HG03066 (cell line): ENCODE data around the gene TWIST1.

ENCODE experiments used
- ATAC-seq: cut with Tn5 transposase; IDR thresholded peaks from one replicate; pipeline ENCODE4 v1.9.1; 2021; ENCODE audit warnings: low read depth; ENCODE audit not compliant: unreplicated experiment

The TWIST1 gene

DNA sequence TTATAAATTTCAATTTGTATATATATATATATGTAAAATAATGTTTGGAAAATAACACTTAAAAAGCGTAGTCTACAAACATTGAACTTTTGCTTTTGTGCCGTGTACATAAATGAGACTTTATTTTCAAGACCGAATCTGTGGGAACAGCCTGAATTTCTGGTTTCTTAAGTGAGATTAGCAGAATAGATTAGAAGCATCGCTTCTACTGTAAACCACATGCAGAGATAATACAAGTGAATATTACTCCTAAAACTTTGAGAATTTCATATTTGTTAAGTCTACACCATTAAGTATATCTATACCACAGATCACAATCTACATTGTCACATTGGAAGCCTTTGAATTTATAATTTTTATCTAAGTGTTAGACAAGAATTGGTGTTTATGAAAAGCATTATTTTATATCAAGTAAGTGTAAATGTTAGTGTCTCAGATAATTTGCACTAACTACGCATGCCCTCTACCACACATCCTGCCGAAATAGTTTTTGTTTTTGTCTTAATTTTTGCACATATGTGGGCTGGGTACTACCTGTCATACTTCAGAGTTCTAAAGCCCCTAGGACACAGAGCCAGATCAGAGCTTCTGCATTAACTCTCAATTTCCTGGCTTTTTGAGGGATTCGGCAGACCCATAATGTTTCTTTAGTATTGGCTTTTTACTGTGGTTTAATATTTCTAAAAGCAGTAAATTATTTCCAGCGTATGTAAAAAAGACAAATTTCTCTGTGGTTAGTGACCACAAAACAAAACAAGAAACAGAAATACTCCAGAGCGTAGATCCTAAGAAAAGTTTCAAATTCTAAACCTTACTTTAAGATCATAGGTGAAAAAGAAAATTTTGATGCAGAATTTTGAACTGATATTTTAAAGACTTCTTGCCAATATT is 20.0 kb downstream of the TWIST1 start:
- ATAC-seq = no peak

DNA sequence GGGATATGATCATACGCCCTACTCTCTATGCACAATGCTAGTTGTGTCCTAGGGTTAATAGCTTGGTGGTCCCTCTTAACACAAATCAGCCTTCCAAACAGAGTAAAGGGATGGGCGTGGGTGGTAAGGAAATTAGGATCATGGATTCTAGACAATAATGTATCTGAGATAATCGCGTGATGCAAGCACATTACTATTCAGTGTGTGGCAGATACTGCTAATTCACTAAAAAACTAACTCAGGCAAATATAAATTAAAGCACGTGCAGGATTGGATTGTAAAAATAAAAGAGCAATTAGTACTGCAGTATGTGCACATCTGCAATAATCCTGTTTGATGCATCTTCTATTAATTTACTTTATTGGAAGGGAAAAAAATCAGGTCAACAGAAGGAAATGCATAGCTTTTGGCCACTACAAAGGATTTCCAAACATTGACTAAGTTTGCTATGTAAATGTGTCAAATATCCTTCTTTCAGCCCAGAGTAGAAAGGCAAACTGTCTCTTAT is 22.0 kb downstream of the TWIST1 start:
- no peak for ATAC-seq

DNA sequence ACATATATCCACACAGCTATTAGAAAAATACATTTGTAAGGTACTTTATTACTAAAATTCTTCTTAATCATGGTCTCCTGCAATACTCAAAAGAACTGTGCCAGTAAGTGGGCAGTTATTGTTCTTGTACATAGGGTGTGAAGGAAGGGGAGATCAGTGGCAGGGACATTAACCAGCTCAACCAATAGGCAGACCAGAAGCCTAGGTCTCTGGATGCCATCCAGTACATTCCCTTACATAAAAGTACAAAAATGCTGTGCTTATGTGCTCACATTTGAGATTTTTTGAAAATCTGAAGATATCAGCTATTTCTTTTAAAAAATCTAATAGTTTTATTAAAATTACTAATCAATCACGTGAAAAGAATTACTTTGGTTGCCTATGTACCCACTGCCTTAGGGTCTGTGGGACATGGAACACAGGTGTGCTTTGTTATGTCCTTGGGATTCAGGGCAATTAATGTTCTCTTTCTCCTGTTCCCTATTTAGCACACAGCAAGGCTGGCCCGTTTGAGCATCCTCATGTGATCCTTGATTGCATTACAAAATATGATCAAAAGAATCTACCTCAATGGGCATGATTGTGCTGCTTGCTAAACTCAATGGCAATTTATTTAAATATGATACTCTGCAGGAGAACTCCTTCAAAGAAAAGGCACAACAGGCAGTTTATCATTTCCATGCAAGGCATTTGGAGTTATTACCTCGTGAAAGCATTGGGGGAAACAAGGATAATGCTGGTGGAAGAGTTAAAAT is 22.7 kb downstream of the TWIST1 start:
- ATAC-seq = no peak

DNA sequence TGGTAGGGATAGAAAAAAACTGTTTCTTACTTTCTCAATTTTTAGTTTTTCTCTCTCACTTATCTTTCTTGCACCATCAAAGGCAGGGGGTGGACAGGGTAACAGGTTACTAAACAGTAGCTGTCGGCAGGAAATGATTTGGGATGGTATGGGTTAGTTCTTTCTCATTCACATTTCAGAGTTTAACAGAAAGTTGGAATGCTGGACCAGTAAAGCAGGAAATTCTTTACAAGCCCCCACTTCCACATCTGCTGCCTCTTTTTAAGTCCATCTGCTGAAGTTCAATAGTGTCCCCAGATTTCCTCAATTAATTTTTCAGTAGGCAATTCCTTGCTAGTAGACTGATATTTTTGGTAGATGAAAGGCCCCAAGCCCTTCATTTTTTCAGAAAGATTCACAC is 23.3 kb downstream of the TWIST1 start:
- no peak for ATAC-seq

DNA sequence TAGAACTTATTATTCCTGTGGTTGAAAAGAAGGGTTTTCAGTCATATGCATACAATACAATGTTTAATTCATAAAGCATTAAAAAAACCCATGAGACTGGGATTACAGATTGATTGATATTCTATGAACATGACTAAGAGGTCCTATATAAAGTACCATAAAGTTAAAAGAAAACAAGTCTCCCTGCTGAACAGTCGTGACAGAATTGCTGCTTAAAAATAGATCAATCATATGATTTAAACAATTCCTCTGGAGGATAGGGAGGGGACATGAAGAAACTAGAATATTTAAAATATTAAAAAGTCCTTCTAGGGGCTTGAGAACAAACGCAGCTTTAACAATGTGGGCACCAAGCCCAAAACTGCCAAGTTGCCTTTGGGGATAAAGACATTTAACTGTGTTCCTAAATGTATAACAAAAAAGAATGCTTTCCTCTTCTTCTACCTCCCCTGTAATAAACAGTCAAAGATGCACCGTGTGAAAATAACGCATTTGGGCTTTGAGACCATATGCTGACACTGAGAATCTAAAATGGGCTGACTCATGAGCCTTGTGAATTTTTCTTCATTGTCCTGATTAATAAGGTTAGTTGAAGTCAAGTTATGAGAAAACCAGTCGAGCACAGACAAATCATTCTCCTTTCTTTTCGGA is 25.8 kb downstream of the TWIST1 start:
- no peak for ATAC-seq

DNA sequence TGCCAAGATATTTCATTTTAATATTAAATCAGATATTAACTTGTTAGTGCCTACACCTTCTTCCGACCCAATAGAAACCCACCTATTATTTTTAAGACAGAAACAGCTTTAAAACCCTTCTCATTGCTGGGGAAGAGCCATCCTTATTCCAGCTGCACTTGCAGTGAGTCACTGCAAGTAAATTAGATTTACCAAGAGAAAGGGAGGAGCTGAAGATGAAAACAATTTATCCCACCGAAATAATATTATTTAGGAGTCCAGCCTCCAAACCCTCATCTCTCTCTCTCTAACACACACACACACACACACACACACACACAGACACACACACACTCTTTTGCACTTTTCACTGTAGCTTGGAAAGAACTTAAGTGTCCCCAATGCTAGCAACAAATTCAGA is 26.9 kb downstream of the TWIST1 start:
- ATAC-seq = no peak

DNA sequence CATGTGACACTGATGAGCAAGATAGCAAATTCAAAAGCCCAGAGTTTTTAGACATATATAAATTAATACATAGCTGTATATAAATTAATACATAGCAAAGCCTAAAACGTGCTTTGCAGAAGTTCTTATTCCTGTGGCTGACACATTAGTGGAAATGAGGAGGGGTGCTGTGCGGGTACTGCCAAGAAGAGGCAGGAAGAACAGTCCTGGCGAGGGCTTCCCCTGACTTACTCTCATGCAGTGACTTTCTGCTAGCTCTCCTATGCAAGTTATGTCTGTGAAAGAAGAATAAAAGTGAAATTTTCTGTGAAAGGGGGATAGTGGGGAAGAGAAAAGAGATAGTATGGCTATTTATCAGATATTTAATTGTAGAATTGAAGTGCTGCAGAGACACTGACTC is 27.6 kb downstream of the TWIST1 start:
- ATAC-seq = no peak

DNA sequence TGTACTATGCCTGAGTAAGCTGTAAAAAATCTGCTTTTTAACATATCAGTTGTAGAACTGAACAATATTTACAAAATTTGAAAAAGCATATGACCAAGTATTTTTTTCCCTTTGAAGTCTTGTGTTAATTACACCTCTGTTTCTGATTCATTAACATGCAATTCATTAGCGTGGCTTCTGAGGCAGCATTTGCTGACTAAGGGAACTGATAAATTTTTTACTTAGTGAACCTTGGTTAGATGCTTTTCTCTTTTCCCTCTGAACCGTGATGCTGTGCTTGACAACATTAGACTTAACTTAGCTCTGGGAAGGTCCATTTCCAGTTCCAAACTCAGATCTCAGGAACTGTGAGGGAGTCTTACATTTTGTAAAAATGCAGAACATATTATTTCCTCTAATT is 28.1 kb downstream of the TWIST1 start:
- no peak for ATAC-seq

DNA sequence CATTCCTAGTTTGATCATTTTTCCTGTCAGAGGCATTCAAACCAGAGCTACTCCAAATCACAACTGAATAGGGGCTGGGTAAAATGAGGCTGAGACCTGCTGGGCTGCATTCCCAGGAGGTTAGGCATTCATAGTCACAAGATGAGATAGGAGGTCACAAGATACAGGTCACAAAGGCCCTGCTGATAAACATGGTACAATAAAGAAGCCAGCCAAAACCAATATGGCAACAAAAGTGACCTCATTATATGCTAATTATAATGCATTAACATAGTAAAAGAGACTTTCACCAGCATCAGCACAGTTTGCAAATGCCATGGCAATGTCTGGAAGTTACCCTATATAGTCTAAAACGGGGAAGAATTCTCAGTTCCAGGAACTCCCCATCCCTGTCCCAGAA is 37.3 kb downstream of the TWIST1 start:
- no peak for ATAC-seq

DNA sequence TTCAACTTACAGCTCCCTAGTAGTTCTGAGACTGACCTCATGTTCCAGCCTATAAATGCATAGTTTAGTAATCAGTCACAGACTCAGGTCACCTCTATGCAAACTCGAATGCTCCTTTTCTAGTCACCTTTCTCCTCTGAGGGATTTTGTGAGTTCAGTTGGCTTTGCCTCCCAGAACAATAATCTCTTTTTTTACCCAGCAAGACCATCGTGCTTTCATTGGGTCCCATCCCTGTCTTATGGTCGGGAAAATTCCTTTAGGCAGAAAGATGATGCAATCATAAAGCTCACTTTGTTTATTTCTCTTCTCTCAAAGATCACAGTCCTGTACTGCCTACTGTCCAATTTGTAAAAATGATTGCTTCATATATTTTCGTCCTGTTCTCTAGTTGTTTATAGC is 38.4 kb downstream of the TWIST1 start:
- ATAC-seq = no peak

DNA sequence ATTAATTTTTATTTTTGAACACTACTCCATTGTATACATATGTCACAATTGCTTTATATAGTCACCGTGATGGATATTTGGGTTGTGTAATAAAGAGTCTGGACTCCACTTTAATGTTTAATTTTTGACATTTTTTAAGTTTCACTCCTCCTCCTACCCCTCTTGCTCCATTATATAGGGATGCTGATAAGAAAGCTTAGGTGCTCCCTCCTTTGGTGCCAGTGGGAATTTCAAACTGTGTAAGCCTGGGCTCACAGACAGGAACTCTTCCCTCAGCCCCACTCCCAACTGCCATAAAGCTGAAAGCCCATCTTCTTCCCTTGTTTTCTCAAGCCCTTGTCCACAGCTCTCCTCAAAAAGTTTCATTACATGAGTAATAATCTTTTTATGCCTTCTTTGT is 47.6 kb downstream of the TWIST1 start:
- no peak for ATAC-seq

DNA sequence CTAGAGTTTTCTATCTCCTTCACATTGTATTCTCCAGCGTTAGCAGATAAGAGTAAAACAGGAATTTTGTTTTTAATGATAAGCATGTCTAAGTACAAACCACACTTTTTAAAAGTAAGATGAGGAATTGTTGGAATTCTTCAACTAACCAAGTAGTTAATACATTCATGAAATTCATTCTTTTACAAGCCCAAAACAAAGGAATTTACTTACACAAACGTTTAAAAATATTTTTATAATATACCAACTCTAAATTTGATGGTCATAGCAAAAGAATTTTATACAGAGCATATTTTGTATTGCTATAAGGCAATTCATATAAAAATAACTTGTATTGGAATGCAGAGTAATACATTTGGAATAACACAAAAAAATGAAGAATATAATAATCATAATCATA is 51.3 kb downstream of the TWIST1 start:
- no peak for ATAC-seq
